GM15510 (cell line): Measurements from ENCODE around the gene WDR31.

Source experiments
- POLR2A ChIP-seq: IDR thresholded peaks from 3 replicates; pipeline ENCODE4 v1.6.1; 2011; ENCODE audit warnings: borderline replicate concordance; ENCODE audit not compliant: insufficient read length; ENCODE audit errors: extremely low read depth

The WDR31 gene

DNA sequence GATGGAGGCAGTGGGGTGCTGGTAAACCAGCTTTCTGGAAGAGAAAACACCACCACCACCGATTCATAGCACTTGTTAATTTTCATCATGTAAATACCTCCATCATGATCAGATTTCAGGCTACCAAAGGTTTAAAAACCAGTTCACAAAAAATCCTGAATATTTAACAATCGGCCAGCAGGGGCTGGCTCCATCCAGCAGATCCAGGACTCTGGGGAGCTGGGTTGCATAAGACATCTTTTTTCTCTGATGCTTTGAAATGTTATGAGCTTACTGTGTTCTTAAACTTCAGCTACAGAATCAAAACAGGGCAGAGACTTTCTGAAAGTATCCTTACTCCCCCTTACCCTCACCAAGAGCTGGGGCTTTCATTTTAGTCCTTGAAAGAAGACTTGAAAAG lies 22.3 kb downstream of the WDR31 start:
- TF ChIP-seq POLR2A = no peak

- no peak for TF ChIP-seq POLR2A
These were observed 24.0 kb downstream of the WDR31 start for GRCh38 chr9:113316030-113316429.

GRCh38 chr9:113315231-113315630 lies 24.8 kb downstream of the WDR31 start:
- no peak for TF ChIP-seq POLR2A

DNA sequence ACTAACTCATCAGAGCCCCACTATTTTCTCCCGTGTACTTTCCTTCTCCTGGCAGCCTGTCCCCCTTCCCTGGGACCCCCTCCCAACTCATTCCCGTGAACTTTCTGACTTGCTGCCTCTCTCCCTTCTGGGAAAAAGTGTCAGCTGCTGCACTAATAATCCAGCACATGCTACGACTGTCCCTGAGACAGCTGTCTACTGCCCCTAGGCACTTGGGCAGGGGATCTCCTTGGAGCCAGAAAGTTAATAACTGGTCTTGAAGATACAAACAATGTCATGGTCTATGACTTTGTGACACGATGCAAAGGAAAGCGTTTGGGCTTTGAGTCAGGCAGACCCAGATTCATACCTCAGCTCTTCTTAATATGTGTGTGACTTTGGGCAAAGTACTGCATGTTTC lies 26.8 kb downstream of the WDR31 start:
- TF ChIP-seq POLR2A = no peak

GRCh38 chr9:113311961-113312360 lies 28.1 kb downstream of the WDR31 start:
- TF ChIP-seq POLR2A = no peak

DNA sequence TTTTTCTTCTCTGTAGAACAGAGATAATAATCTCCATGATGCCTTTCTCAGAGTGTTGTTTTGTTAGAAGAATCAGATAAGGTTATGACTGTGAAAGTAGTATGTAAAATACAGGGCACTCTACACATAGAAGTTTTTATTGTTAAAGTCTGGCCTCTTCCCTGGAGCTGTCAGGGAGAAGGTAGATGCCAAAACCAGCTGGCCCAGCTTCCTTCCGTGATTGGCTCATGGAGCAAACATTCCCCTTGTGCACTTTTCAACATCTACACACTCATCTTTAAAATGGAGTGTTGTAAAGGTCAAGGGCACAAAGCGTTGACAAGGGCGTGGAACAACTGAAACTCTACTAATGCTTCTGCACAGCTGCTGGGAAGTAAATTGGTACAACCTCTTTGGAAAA lies 29.5 kb downstream of the WDR31 start:
- no peak for TF ChIP-seq POLR2A

- no peak for TF ChIP-seq POLR2A
These were observed 30.8 kb downstream of the WDR31 start for GRCh38 chr9:113309204-113309813.

- TF ChIP-seq POLR2A = no peak
These were observed 32.6 kb downstream of the WDR31 start for GRCh38 chr9:113307396-113307975.

DNA sequence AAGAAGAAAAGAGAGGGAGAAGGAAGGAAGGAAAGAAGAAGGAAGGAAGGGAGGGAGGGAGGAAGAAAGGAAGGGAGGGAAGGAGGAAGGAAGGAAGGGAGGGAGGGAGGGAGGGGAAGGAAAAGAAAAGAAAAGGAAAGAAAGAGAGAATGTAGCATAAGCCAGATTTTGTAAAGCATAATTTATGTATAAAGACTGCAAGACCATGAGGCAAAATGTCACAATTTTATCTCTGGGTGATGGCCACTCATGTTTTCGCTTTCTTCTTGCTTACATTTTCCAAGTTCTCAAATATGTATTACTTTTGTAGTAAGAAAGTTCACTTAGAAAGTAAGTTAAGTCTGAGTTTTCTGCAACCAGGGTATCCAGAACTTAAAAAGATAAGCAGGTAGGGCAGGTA lies 33.5 kb downstream of the WDR31 start:
- no peak for TF ChIP-seq POLR2A

- no peak for TF ChIP-seq POLR2A
These were observed 37.2 kb downstream of the WDR31 start, which contains the start of gene RNF183 for GRCh38 chr9:113302792-113303418. RNF183 (minus strand) TSS chr9:113303376; CDS start chr9:113298184, 5,192 bp downstream.

GRCh38 chr9:113301548-113301947 lies 38.5 kb downstream of the WDR31 start:
- no peak for TF ChIP-seq POLR2A

- no peak for TF ChIP-seq POLR2A
These were observed 40.2 kb downstream of the WDR31 start for GRCh38 chr9:113299800-113300292.

- no peak for TF ChIP-seq POLR2A
These were observed 40.9 kb downstream of the WDR31 start for GRCh38 chr9:113298924-113299770.

GRCh38 chr9:113298311-113298710 lies 41.8 kb downstream of the WDR31 start:
- no peak for TF ChIP-seq POLR2A
